CMK (cell line): Measurements from ENCODE around the gene KDM6B.

Source experiments
- DNase-seq: peaks from one replicate; pipeline ENCODE4 v3.0.0-alpha.2; 2010; ENCODE audit warnings: low read depth

The KDM6B gene

GRCh38 chr17:7840875-7841274, 6.9 kb downstream of the KDM6B start:
- DNase-seq = no peak

GRCh38 chr17:7841396-7841914, 7.4 kb downstream of the KDM6B start:
- DNase-seq = no peak

GRCh38 chr17:7841915-7842379, 7.9 kb downstream of the KDM6B start:
- DNase-seq = no peak

GRCh38 chr17:7842380-7843256, 8.6 kb downstream of the KDM6B start:
- DNase-seq = no peak

GRCh38 chr17:7843257-7843535, 9.2 kb downstream of the KDM6B start:
- DNase-seq = no peak

DNA sequence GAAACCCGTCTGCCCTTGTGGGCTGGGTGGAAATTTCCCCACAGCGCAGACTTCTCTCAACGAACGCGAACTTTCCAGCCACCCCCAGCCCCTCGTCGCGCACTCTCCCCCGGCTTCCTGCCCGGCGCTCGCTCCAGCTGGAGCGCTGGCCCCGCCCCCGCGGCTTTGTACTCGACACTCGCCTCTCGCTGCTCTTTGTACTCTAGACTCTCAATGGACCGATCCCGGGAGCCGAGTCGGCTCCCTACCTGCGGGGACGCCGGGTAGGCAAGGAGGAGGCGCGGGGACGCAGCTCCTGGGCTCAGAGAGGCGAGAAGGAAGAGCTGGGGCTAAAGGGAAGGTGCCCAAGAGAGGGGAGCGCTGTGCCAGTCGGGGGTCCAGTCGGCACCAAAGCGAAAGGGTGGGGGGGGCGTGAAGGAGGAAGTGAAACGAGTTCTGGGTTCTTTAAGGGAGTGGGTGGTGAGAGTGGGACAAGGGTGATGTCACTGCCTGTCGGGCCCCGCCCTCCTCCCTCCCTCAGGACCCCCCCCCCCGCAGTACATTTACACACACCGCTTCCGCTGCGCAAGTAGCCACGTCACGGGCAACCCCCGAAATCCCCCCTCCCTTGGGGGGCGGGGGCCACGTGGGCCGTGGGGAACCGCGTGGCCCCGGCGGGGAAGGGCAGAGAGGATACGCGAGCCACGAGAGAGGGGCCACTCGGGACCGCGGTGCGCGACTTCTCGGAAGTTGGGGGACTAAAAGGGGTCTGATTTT, 9.7 kb downstream of the KDM6B start:
- DNase-seq = no peak

GRCh38 chr17:7844292-7845154, 10.5 kb downstream of the KDM6B start:
- no peak for DNase-seq

DNA sequence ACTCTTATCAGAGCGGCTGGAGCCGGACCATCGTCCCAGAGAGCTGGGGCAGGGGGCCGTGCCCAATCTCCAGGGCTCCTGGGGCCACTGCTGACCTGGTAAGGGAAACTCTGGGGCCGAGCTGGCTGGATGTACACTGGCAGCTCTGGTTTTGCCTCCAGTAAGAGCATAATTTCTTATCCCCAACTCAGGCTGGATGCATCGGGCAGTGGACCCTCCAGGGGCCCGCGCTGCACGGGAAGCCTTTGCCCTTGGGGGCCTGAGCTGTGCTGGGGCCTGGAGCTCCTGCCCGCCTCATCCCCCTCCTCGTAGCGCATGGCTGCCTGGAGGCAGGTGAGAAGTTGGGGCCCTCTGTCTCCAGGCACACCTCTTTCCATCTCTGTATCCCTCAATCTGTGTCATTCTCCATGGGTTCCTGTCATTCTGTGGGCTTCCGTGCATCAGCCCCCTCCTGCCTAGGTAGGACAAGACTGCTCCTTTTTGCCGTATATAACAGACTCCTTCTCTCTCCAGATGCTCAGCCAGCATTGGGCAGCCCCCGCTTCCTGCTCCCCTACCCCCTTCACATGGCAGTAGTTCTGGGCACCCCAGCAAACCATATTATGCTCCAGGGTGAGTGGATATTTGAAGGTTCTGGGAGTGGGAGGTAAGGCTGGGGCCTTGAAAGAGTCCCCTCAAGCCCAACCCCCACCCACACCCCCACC, 11.5 kb downstream of the KDM6B start:
- DNase-seq = no peak

DNA sequence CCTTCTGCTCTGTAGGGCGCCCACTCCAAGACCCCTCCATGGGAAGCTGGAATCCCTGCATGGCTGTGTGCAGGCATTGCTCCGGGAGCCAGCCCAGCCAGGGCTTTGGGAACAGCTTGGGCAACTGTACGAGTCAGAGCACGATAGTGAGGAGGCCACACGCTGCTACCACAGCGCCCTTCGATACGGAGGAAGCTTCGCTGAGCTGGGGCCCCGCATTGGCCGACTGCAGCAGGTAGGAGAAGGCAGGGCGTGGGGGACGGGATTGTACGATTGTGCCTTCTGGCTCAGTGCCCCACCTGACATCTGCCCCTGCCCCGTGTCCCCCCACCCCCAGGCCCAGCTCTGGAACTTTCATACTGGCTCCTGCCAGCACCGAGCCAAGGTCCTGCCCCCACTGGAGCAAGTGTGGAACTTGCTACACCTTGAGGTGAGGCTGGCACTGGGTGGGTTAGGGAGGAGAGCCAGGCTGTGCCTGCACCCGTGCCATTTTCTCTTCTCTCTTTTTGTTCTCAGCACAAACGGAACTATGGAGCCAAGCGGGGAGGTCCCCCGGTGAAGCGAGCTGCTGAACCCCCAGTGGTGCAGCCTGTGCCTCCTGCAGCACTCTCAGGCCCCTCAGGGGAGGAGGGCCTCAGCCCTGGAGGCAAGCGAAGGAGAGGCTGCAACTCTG, 12.2 kb downstream of the KDM6B start:
- DNase-seq = no peak

GRCh38 chr17:7846765-7847661, 13.0 kb downstream of the KDM6B start:
- no peak for DNase-seq

GRCh38 chr17:7848131-7848579, 14.1 kb downstream of the KDM6B start:
- DNase-seq = no peak

- DNase-seq = no peak
Observed at GRCh38 chr17:7848739-7849129, 14.7 kb downstream of the KDM6B start.

- no peak for DNase-seq
Observed at GRCh38 chr17:7849130-7849750, 15.2 kb downstream of the KDM6B start.

- DNase-seq = no peak
Observed at GRCh38 chr17:7849751-7850504, 15.9 kb downstream of the KDM6B start.

GRCh38 chr17:7850701-7851437, 16.9 kb downstream of the KDM6B start:
- DNase-seq = no peak

DNA sequence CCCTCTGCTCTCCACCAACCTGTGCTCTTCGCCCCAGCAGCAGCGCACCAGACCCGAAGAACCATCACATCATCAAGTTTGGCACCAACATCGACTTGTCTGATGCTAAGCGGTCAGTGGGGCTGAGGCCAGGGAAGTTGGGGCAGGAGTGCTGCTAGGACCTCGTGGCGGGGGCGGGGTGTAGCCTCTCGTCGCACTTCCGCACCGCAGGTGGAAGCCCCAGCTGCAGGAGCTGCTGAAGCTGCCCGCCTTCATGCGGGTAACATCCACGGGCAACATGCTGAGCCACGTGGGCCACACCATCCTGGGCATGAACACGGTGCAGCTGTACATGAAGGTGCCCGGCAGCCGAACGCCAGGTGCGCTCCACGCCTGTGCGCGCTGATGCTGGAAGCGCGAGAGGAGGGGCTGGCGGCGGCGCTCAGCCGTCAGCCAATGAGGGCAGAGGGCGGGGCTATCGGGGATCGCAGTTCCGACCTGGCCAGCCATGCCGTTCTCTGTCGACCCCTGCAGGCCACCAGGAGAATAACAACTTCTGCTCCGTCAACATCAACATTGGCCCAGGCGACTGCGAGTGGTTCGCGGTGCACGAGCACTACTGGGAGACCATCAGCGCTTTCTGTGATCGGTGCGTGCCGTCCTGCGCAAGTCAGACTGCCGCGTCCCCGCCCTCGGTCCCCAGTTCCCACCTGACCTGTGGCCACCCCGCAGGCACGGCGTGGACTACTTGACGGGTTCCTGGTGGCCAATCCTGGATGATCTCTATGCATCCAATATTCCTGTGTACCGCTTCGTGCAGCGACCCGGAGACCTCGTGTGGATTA, 17.6 kb downstream of the KDM6B start:
- DNase-seq = no peak

- DNase-seq = no peak
Observed at GRCh38 chr17:7852262-7852670, 18.2 kb downstream of the KDM6B start.
